Liver (tissue), 3 donors: ENCODE results near the gene OTOP2.

ENCODE experiments used
- ATF3 ChIP-seq: IDR thresholded peaks from 2 replicates; pipeline ENCODE4 v1.6.1; 2016; ENCODE audit warnings: antibody characterized with exemption
- CTCF ChIP-seq: fragments of 150-350 bp; IDR thresholded peaks from 2 replicates; pipeline ENCODE4 v1.5.1; 2017; ENCODE audit warnings: improper control_type of control experiment, low read depth, low read length; ENCODE audit not compliant: missing input control
- GABPA ChIP-seq, 2 donors: IDR thresholded peaks in 1 of 2; conservative IDR thresholded peaks in 1 of 2; 2 replicates each; pipeline ENCODE4 v1.6.1; 2016; ENCODE audit warnings: antibody characterized with exemption in 2 of 2, mild to moderate bottlenecking in 1 of 2, moderate library complexity in 1 of 2
- JUND ChIP-seq, 2 donors: IDR thresholded peaks; 2 replicates each; pipeline ENCODE4 v1.6.1; 2016; ENCODE audit warnings: antibody characterized with exemption in 2 of 2
- MAX ChIP-seq: IDR thresholded peaks from 2 replicates; pipeline ENCODE4 v1.6.1; 2016; ENCODE audit warnings: antibody characterized with exemption
- RAD21 ChIP-seq, 2 donors: IDR thresholded peaks; 2 replicates each; pipeline ENCODE4 v1.6.1; 2016; ENCODE audit warnings: antibody characterized with exemption in 2 of 2, mild to moderate bottlenecking in 2 of 2
- SP1 ChIP-seq: IDR thresholded peaks from 2 replicates; pipeline ENCODE4 v1.6.1; 2018; ENCODE audit warnings: antibody characterized with exemption, mild to moderate bottlenecking
- YY1 ChIP-seq: IDR thresholded peaks from 2 replicates; pipeline ENCODE4 v1.6.1; 2016; ENCODE audit warnings: antibody characterized with exemption, mild to moderate bottlenecking
- donor health status: healthy.
- donor health status: healthy.

GRCh38 chr17:74935048-74935447 is 11.0 kb downstream of the OTOP2 start:
- TF ChIP-seq CTCF: no peak
- no peak for TF ChIP-seq ATF3
- TF ChIP-seq GABPA (IDR thresholded peaks at IDR 0.05 in 1 of 2, conservative IDR thresholded peaks at IDR 0.05 in 1 of 2): no peak
- no peak for TF ChIP-seq SP1
- TF ChIP-seq RAD21 (IDR thresholded peaks at IDR 0.05): no peak
- no peak for TF ChIP-seq JUND (IDR thresholded peaks at IDR 0.05)
- no peak for TF ChIP-seq YY1
- TF ChIP-seq MAX: no peak
